ENCODE measurements around the gene TCP1. TPM values are rescaled to one million over a fixed set of nuclear protein-coding genes. Genes with fewer than 3 reads are reported as not detected.
A peak's percentile ranks its signal among the peaks of the same experiment; 100 is the strongest.

TCP1 gene
- total RNA-seq, 1 donor = 170 TPM

DNA sequence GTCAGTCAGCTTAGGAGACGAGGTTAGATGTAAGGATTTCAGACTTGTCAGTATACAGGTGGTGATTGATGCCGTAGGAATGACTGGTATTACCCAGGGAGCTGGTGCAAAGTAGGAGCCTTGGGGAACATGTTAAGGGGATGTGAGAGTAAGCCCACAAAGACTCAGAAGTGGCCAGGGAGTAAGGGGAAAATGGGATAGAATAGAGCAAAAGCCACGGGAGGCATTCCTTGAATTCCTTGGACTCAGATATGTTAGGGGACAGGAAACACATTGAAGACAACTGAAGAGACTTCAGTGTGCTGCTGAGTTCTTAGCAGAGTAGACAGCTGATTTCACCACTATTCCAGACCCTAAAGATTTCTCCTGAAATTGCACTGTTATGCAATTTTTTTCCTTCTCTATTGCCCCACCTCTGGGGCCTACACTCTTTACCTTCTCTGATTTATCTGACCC lies 28.8 kb downstream of the TCP1 start:
- peak overlapping the region; percentile 96 for H3K4me2 ChIP-seq (ENCODE audit: insufficient read depth, low read length)
- H3K27me3 ChIP-seq (ENCODE audit: insufficient read depth, low read length) = no peaks in the 10 kb centered on the region
- H2AFZ ChIP-seq (ENCODE audit: low read length) = no peak overlapping the region
- H3K4me1 ChIP-seq (ENCODE audit: insufficient read depth, low read length) = peaks cover 35% of the 10 kb centered on the region
- peak overlapping the region; percentile 92 for H3K4me3 ChIP-seq (ENCODE audit: insufficient read depth, low read length)
- TF ChIP-seq, protein P1, sequence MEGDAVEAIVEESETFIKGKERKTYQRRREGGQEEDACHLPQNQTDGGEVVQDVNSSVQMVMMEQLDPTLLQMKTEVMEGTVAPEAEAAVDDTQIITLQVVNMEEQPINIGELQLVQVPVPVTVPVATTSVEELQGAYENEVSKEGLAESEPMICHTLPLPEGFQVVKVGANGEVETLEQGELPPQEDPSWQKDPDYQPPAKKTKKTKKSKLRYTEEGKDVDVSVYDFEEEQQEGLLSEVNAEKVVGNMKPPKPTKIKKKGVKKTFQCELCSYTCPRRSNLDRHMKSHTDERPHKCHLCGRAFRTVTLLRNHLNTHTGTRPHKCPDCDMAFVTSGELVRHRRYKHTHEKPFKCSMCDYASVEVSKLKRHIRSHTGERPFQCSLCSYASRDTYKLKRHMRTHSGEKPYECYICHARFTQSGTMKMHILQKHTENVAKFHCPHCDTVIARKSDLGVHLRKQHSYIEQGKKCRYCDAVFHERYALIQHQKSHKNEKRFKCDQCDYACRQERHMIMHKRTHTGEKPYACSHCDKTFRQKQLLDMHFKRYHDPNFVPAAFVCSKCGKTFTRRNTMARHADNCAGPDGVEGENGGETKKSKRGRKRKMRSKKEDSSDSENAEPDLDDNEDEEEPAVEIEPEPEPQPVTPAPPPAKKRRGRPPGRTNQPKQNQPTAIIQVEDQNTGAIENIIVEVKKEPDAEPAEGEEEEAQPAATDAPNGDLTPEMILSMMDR (IDR thresholded peaks at IDR 0.05; ENCODE audit: extremely low read depth, low read depth, low read length) = no peak
- peaks cover 3% of the 10 kb centered on the region for H4K20me1 ChIP-seq (ENCODE audit: insufficient read depth, low read length)
- H3K27ac ChIP-seq (ENCODE audit: low read depth, low read length) = peak overlapping the region; percentile 86
- no peaks in the 10 kb centered on the region for H3K9me3 ChIP-seq (ENCODE audit: low read depth, low read length)
- peaks cover 35% of the 10 kb centered on the region for H3K36me3 ChIP-seq (ENCODE audit: insufficient read depth, low read length)
- DNase-seq (ENCODE audit: insufficient read length, low spot score, missing footprints) = peak; percentile 83
- peaks cover 22% of the 10 kb centered on the region for H3K79me2 ChIP-seq (ENCODE audit: insufficient read depth, low read length)

GRCh38 chr6:159759645-159760044 lies 29.8 kb downstream of the TCP1 start:
- Histone ChIP-seq H3K36me3 (ENCODE audit: insufficient read depth, low read length) (peaks cover 42% of the 10 kb centered on the region), H3K27me3 (ENCODE audit: insufficient read depth, low read length) (no peaks in the 10 kb centered on the region), H3K27ac (ENCODE audit: low read depth, low read length) (peak overlapping the region; percentile 86), H3K4me2 (ENCODE audit: insufficient read depth, low read length) (no peak overlapping the region), H3K9me3 (ENCODE audit: low read depth, low read length) (no peaks in the 10 kb centered on the region), H3K4me1 (ENCODE audit: insufficient read depth, low read length) (peaks cover 35% of the 10 kb centered on the region), H3K79me2 (ENCODE audit: insufficient read depth, low read length) (peaks cover 22% of the 10 kb centered on the region), H3K4me3 (ENCODE audit: insufficient read depth, low read length) (no peak overlapping the region), H2AFZ (ENCODE audit: low read length) (no peak overlapping the region), H4K20me1 (ENCODE audit: insufficient read depth, low read length) (peaks cover 3% of the 10 kb centered on the region)
- DNase-seq (ENCODE audit: insufficient read length, low spot score, missing footprints) = peak; percentile 84
- TF ChIP-seq, protein P1 (IDR thresholded peaks at IDR 0.05; ENCODE audit: extremely low read depth, low read depth, low read length) = no peak

DNA sequence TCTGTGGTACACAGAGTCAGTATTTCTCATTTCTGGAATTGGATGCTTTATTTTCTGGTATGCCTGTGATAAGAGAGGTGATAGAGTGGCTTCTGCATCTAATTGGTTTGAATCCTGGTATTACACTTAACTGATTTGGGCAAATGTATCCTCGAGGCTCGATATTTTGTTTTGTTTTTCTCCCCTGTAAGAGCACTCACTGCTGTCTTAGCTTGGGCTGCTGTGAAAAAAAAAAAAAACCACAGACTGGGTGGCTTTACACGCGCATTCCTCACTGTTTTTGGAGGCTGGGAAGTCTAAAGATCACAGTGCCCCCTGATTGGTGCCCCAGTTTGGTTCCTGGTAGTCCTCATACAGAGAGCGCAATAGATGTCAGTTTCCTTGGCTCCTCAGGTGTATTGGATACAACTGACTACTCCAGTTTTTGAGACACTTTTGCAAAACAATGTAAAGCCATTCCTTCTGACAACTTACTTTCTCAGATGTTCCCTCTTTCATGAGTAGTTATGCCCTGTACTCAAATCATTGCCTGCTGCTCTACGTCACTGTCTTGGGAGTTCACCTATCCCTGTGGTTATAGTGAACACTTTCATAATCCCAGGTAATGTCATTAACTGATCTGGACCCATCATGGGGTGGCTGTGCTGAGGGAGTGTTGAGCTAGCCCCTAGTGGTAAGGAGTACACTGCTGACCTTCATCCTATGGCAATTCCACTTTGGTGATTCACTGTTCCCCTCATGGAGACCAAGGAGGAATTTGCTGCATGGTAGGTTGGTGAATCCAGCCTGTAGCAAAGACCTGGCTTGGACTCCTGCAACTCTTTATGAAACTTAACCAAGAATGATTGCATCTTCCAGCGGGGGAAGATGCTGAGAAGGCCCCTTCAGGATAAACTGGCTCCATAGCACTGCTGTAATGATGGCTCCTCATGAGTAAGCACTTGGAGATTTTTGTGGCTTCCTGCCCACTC lies 31.1 kb downstream of the TCP1 start:
- H3K36me3 ChIP-seq (ENCODE audit: insufficient read depth, low read length) = peaks cover 47% of the 10 kb centered on the region
- H4K20me1 ChIP-seq (ENCODE audit: insufficient read depth, low read length) = peaks cover 3% of the 10 kb centered on the region
- H3K27me3 ChIP-seq (ENCODE audit: insufficient read depth, low read length) = no peaks in the 10 kb centered on the region
- DNase-seq (ENCODE audit: insufficient read length, low spot score, missing footprints) = peak; percentile 77
- peaks cover 35% of the 10 kb centered on the region for H3K4me1 ChIP-seq (ENCODE audit: insufficient read depth, low read length)
- H3K79me2 ChIP-seq (ENCODE audit: insufficient read depth, low read length) = peaks cover 31% of the 10 kb centered on the region
- peak overlapping the region; percentile 45 for H3K27ac ChIP-seq (ENCODE audit: low read depth, low read length)
- H3K9me3 ChIP-seq (ENCODE audit: low read depth, low read length) = no peaks in the 10 kb centered on the region
- TF ChIP-seq, protein P1 (IDR thresholded peaks at IDR 0.05; ENCODE audit: extremely low read depth, low read depth, low read length) = peak; percentile 43
- H3K4me3 ChIP-seq (ENCODE audit: insufficient read depth, low read length) = no peak overlapping the region
- no peak overlapping the region for H3K4me2 ChIP-seq (ENCODE audit: insufficient read depth, low read length)
- H2AFZ ChIP-seq (ENCODE audit: low read length) = no peak overlapping the region

GRCh38 chr6:159756508-159756907 lies 32.9 kb downstream of the TCP1 start:
- H4K20me1 ChIP-seq (ENCODE audit: insufficient read depth, low read length) = peaks cover 3% of the 10 kb centered on the region
- H3K4me2 ChIP-seq (ENCODE audit: insufficient read depth, low read length) = no peak overlapping the region
- H3K4me3 ChIP-seq (ENCODE audit: insufficient read depth, low read length) = no peak overlapping the region
- peaks cover 28% of the 10 kb centered on the region for H3K79me2 ChIP-seq (ENCODE audit: insufficient read depth, low read length)
- peaks cover 65% of the 10 kb centered on the region for H3K36me3 ChIP-seq (ENCODE audit: insufficient read depth, low read length)
- no peak overlapping the region for H3K27ac ChIP-seq (ENCODE audit: low read depth, low read length)
- TF ChIP-seq, protein P1 (IDR thresholded peaks at IDR 0.05; ENCODE audit: extremely low read depth, low read depth, low read length) = no peak
- no peak for DNase-seq (ENCODE audit: insufficient read length, low spot score, missing footprints)
- peaks cover 27% of the 10 kb centered on the region for H3K4me1 ChIP-seq (ENCODE audit: insufficient read depth, low read length)
- no peaks in the 10 kb centered on the region for H3K27me3 ChIP-seq (ENCODE audit: insufficient read depth, low read length)
- H2AFZ ChIP-seq (ENCODE audit: low read length) = no peak overlapping the region
- no peaks in the 10 kb centered on the region for H3K9me3 ChIP-seq (ENCODE audit: low read depth, low read length)
